ENCODE measurements around the gene TMEM235.

Gene TMEM235

GRCh38 chr17:78255953-78256706 lies 24.7 kb downstream of the TMEM235 start:
- FAIRE-seq = no peak

GRCh38 chr17:78256707-78257591 lies 25.5 kb downstream of the TMEM235 start:
- no peak for FAIRE-seq

- no peak for FAIRE-seq
Observed at GRCh38 chr17:78257810-78258322, 26.4 kb downstream of the TMEM235 start.

- FAIRE-seq = no peak
Observed at GRCh38 chr17:78258323-78259191, 27.1 kb downstream of the TMEM235 start.

- FAIRE-seq = no peak
Observed at GRCh38 chr17:78259192-78259554, 27.7 kb downstream of the TMEM235 start.

GRCh38 chr17:78263063-78263735 lies 31.8 kb downstream of the TMEM235 start:
- no peak for FAIRE-seq

- no peak for FAIRE-seq
Observed at GRCh38 chr17:78263736-78264340, 32.4 kb downstream of the TMEM235 start.

- FAIRE-seq = no peak
Observed at GRCh38 chr17:78264590-78264989, 33.2 kb downstream of the TMEM235 start.

GRCh38 chr17:78265121-78265520 lies 33.7 kb downstream of the TMEM235 start:
- FAIRE-seq = no peak

GRCh38 chr17:78266231-78266631 lies 34.8 kb downstream of the TMEM235 start:
- no peak for FAIRE-seq

- no peak for FAIRE-seq
Observed at GRCh38 chr17:78266771-78267170, 35.3 kb downstream of the TMEM235 start.

- FAIRE-seq = no peak
Observed at GRCh38 chr17:78267253-78268073, 36.0 kb downstream of the TMEM235 start.

GRCh38 chr17:78268191-78268874 lies 36.9 kb downstream of the TMEM235 start:
- FAIRE-seq = no peak

GRCh38 chr17:78268951-78269905 lies 37.8 kb downstream of the TMEM235 start:
- no peak for FAIRE-seq

GRCh38 chr17:78269955-78270381 lies 38.5 kb downstream of the TMEM235 start:
- no peak for FAIRE-seq

- no peak for FAIRE-seq
Observed at GRCh38 chr17:78271419-78272170, 40.2 kb downstream of the TMEM235 start.

GRCh38 chr17:78272181-78272913 lies 40.9 kb downstream of the TMEM235 start:
- FAIRE-seq = no peak

- FAIRE-seq = no peak
Observed at GRCh38 chr17:78272914-78273258, 41.5 kb downstream of the TMEM235 start.
